Left ventricle myocardium inferior (tissue), 1 donor: Measurements from ENCODE around the gene ADAMTS2. TPM values are rescaled to one million over a fixed set of nuclear protein-coding genes. Genes with fewer than 3 reads are reported as not detected.

Experiments used
- DNase-seq: peaks from one replicate; pipeline ENCODE4 v3.0.0-alpha.2; 2020
- H3K27ac ChIP-seq: fragments of 200-600 bp; replicated peaks from 2 replicates; pipeline ENCODE4 v1.8.0; 2021
- H3K27me3 ChIP-seq: fragments of 200-600 bp; 2 replicates; pipeline ENCODE4 v1.8.0; 2021; ENCODE audit warnings: low read depth
- H3K36me3 ChIP-seq: fragments of 200-600 bp; 2 replicates; pipeline ENCODE4 v1.8.0; 2021
- H3K4me1 ChIP-seq: fragments of 200-600 bp; 2 replicates; pipeline ENCODE4 v1.8.0; 2021
- H3K4me3 ChIP-seq: fragments of 200-600 bp; 2 replicates; pipeline ENCODE4 v1.8.0; 2021; ENCODE audit warnings: mild to moderate bottlenecking, moderate library complexity
- H3K9me3 ChIP-seq: fragments of 200-600 bp; replicated peaks from 2 replicates; pipeline ENCODE4 v1.8.0; 2021
- CTCF ChIP-seq: fragments of 200-600 bp; IDR thresholded peaks from 2 replicates; pipeline ENCODE4 v1.8.0; 2021; ENCODE audit warnings: antibody characterized with exemption, mild to moderate bottlenecking, borderline replicate concordance
- intact Hi-C: fragments of 100-400 bp; cut with micrococcal nuclease; formaldehyde crosslinking; loops from one replicate; pipeline ENCODE4 v1.11.0; 2022
- total RNA-seq: library from RNA; stranded (reverse); fragmentation: NEBNext Ultra II Directional; extraction: Animal tissue kit (Norgen Biotek cat#: 25700); gene quantifications from one replicate; pipeline ENCODE4 v1.2.1, GENCODE V29; 2021
- donor health status: DM: no; HTN: yes; CAD: no; lungs with severe emphysema.

Gene ADAMTS2
- total RNA-seq, 1 donor from 2014 or later, result 4.6 TPM

- no peaks in the 10 kb centered on the region for H3K4me1 ChIP-seq
- peaks cover 11% of the 10 kb centered on the region for H3K27me3 ChIP-seq
- no peak overlapping the region for H3K4me3 ChIP-seq
- no peak overlapping the region for H3K27ac ChIP-seq
- intact Hi-C loops, result no loop called here
- no peak for DNase-seq
- no peak for TF ChIP-seq CTCF
- no peaks in the 10 kb centered on the region for H3K9me3 ChIP-seq
- H3K36me3 ChIP-seq, result no peaks in the 10 kb centered on the region
These were observed 28.8 kb upstream of the ADAMTS2 start for GRCh38 chr5:179373961-179374505.

- Histone ChIP-seq H3K9me3 (no peaks in the 10 kb centered on the region), H3K4me1 (no peaks in the 10 kb centered on the region), H3K27me3 (peaks cover 16% of the 10 kb centered on the region), H3K27ac (no peak overlapping the region), H3K36me3 (no peaks in the 10 kb centered on the region), H3K4me3 (no peak overlapping the region)
- intact Hi-C loops, result no loop called here
- no peak for DNase-seq
- no peak for TF ChIP-seq CTCF
These were observed 28.1 kb upstream of the ADAMTS2 start for GRCh38 chr5:179373101-179373934.

GRCh38 chr5:179371681-179372680 is 26.7 kb upstream of the ADAMTS2 start:
- intact Hi-C loops, result no loop called here
- Histone ChIP-seq H3K27ac (no peak overlapping the region), H3K27me3 (peaks cover 29% of the 10 kb centered on the region), H3K36me3 (no peaks in the 10 kb centered on the region), H3K4me1 (no peaks in the 10 kb centered on the region), H3K9me3 (no peaks in the 10 kb centered on the region), H3K4me3 (no peak overlapping the region)
- no peak for TF ChIP-seq CTCF
- DNase-seq, result no peak

- H3K4me1 ChIP-seq, result no peaks in the 10 kb centered on the region
- H3K9me3 ChIP-seq, result no peaks in the 10 kb centered on the region
- TF ChIP-seq CTCF, result no peak
- intact Hi-C loops, result no loop called here
- H3K27ac ChIP-seq, result no peak overlapping the region
- H3K27me3 ChIP-seq, result peaks cover 38% of the 10 kb centered on the region
- no peak for DNase-seq
- H3K4me3 ChIP-seq, result no peak overlapping the region
- no peaks in the 10 kb centered on the region for H3K36me3 ChIP-seq
These were observed 25.9 kb upstream of the ADAMTS2 start for GRCh38 chr5:179371121-179371510.

GRCh38 chr5:179370490-179371120 is 25.3 kb upstream of the ADAMTS2 start:
- TF ChIP-seq CTCF, result no peak
- Histone ChIP-seq H3K36me3 (no peaks in the 10 kb centered on the region), H3K4me1 (no peaks in the 10 kb centered on the region), H3K27me3 (peaks cover 43% of the 10 kb centered on the region), H3K4me3 (no peak overlapping the region), H3K9me3 (no peaks in the 10 kb centered on the region), H3K27ac (no peak overlapping the region)
- intact Hi-C loops, result no loop called here
- no peak for DNase-seq
